Mesenchymal stem cell (in vitro differentiated cells and primary cell): ENCODE data around the gene SNED1.
A peak's percentile ranks its signal among the peaks of the same experiment; 100 is the strongest.

Experiments used
- DNase-seq: peaks from one replicate; pipeline ENCODE4 v3.0.0-alpha.2; 2013
- H2AFZ ChIP-seq: one replicate; pipeline ENCODE4 v1.6.1; 2013; ENCODE audit warnings: low read depth, mild to moderate bottlenecking, control low read depth, inconsistent platforms, low read length, moderate library complexity
- H2AK5ac ChIP-seq: 2 replicates; pipeline ENCODE4 v1.6.1; 2013; ENCODE audit warnings: low read length, moderate library complexity, mild to moderate bottlenecking, inconsistent platforms; ENCODE audit not compliant: severe bottlenecking
- H2BK120ac ChIP-seq: one replicate; pipeline ENCODE4 v1.6.1; 2013; ENCODE audit warnings: low read depth, mild to moderate bottlenecking, inconsistent platforms, low read length, moderate library complexity
- H2BK12ac ChIP-seq, 2 experiments: one replicate each; pipeline ENCODE4 v1.6.1; 2013; ENCODE audit warnings: inconsistent platforms in 2 of 2, low read length in 2 of 2, mild to moderate bottlenecking in 2 of 2, moderate library complexity in 2 of 2, control low read depth in 1 of 2
- H2BK15ac ChIP-seq: one replicate; pipeline ENCODE4 v1.6.1; 2013; ENCODE audit warnings: mild to moderate bottlenecking, low read depth, inconsistent platforms; ENCODE audit not compliant: poor library complexity, severe bottlenecking
- H2BK5ac ChIP-seq: 2 replicates; pipeline ENCODE4 v1.6.1; 2013; ENCODE audit warnings: low read depth, mild to moderate bottlenecking, low read length, control low read depth, inconsistent platforms; ENCODE audit not compliant: poor library complexity, severe bottlenecking
- H3K14ac ChIP-seq, 2 experiments: one replicate each; pipeline ENCODE4 v1.6.1; 2013; ENCODE audit warnings: inconsistent platforms in 2 of 2, low read length in 2 of 2, control low read depth in 1 of 2, mild to moderate bottlenecking in 1 of 2, moderate library complexity in 1 of 2
- H3K18ac ChIP-seq, 2 experiments: one replicate each; pipeline ENCODE4 v1.6.1; 2013; ENCODE audit warnings: inconsistent platforms in 2 of 2, low read length in 2 of 2, control low read depth in 1 of 2, low read depth in 1 of 2, mild to moderate bottlenecking in 1 of 2
- H3K23ac ChIP-seq, 2 experiments: one replicate each; pipeline ENCODE4 v1.6.1; 2013; ENCODE audit warnings: inconsistent platforms in 2 of 2, low read length in 2 of 2, mild to moderate bottlenecking in 2 of 2, moderate library complexity in 2 of 2, control low read depth in 1 of 2
- H3K27ac ChIP-seq: 2 replicates; pipeline ENCODE4 v1.5.1; 2013; ENCODE audit warnings: mild to moderate bottlenecking, moderate library complexity, low read length, control low read depth, inconsistent platforms; ENCODE audit not compliant: poor library complexity, severe bottlenecking
- H3K27me3 ChIP-seq, 2 experiments: 2 replicates each; pipeline versions ENCODE4 v1.6.1 to v1.7.0; 2013; ENCODE audit warnings: low read length in 2 of 2, mild to moderate bottlenecking in 2 of 2, moderate library complexity in 2 of 2, control low read depth in 1 of 2, inconsistent platforms in 1 of 2; ENCODE audit not compliant: control insufficient read depth in 1 of 2, insufficient read depth in 1 of 2
- H3K36me3 ChIP-seq, 2 experiments: 2 replicates each; pipeline versions ENCODE4 v1.6.1 to v1.7.0; 2013; ENCODE audit warnings: low read length in 2 of 2, control low read depth in 1 of 2, inconsistent platforms in 1 of 2, low read depth in 1 of 2, mild to moderate bottlenecking in 1 of 2; ENCODE audit not compliant: insufficient read depth in 2 of 2, control insufficient read depth in 1 of 2
- H3K4ac ChIP-seq, 2 experiments: one replicate each; pipeline ENCODE4 v1.6.1; 2013; ENCODE audit warnings: inconsistent platforms in 2 of 2, low read length in 2 of 2, mild to moderate bottlenecking in 2 of 2, moderate library complexity in 2 of 2, control low read depth in 1 of 2, low read depth in 1 of 2
- H3K4me1 ChIP-seq: 2 replicates; pipeline ENCODE4 v1.6.1; 2013; ENCODE audit warnings: low read depth, low read length, control low read depth; ENCODE audit not compliant: control insufficient read depth, insufficient read depth
- H3K4me2 ChIP-seq: 2 replicates; pipeline ENCODE4 v1.6.1; 2013; ENCODE audit warnings: low read length, mild to moderate bottlenecking, inconsistent platforms; ENCODE audit not compliant: poor library complexity, severe bottlenecking
- H3K4me3 ChIP-seq, 2 experiments: 2 replicates each; pipeline versions ENCODE4 v1.5.1 to v1.7.0; 2013; ENCODE audit warnings: low read length in 2 of 2, mild to moderate bottlenecking in 2 of 2, control low read depth in 1 of 2, low read depth in 1 of 2; ENCODE audit not compliant: insufficient read depth in 1 of 2
- H3K79me1 ChIP-seq: replicated peaks from 2 replicates; pipeline ENCODE4 v1.6.1; 2013; ENCODE audit warnings: mild to moderate bottlenecking, control low read depth, low read length, inconsistent platforms; ENCODE audit not compliant: poor library complexity, severe bottlenecking
- H3K9ac ChIP-seq: 2 replicates; pipeline ENCODE4 v1.7.0; 2013; ENCODE audit warnings: mild to moderate bottlenecking, low read length, moderate library complexity
- H3K9me3 ChIP-seq: 2 replicates; pipeline ENCODE4 v1.7.0; 2013; ENCODE audit warnings: mild to moderate bottlenecking, low read length; ENCODE audit not compliant: control insufficient read depth
- H4K8ac ChIP-seq: one replicate; pipeline ENCODE4 v1.6.1; 2013; ENCODE audit warnings: inconsistent platforms, mild to moderate bottlenecking, low read length, moderate library complexity
- H4K91ac ChIP-seq: one replicate; pipeline ENCODE4 v1.6.1; 2013; ENCODE audit warnings: mild to moderate bottlenecking, low read length, inconsistent platforms
- WGBS: methylation state at CpG from one replicate; pipeline ENCODE4 v1.1.7; 2013; ENCODE audit warnings: mixed read lengths; 5-methylcytosine and 5-hydroxymethylcytosine counted together

The SNED1 gene

DNA sequence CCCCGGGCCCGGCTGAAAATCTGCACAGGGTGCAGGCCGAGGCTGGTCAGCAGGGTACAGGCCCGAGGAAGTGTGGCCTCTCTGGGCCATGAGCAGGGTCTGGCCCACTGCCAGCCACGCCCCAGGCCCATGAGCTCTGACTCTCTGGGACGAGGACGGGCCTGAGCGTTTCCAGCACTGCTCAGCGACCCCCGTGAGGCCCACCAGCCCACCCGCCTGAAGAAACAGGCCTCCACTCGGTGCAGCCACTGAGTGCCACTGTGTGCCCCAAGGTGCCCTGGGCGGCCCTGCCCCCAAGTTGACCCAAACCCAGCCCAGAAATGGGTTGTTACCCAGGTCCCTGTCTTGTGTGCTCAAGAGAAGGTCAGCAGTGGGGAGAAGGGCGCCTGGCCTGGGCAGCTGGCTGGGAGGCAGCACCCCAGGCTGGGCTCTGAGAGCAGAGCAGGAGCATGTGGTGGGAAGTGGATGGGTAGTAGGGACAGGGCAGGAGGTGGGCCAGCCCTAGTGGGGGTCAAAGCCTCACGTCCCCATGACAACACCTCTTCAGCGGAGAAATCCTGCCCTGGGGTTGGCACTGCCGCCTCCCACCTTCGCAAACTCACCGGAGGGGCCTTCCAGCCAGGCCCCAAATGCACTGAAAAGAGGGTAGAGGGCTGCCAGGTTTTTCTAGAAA is 2.1 kb upstream of the SNED1 start:
- peak overlapping the region; percentile 62 for H2BK15ac ChIP-seq
- no peak overlapping the region for H2AFZ ChIP-seq
- no peaks in the 10 kb centered on the region for H3K79me1 ChIP-seq
- H3K9me3 ChIP-seq = no peaks in the 10 kb centered on the region
- peak overlapping the region; percentile 37 to 57 for H3K4ac ChIP-seq
- H3K9ac ChIP-seq = peak overlapping the region; percentile 12
- H3K4me1 ChIP-seq = peaks cover 45% of the 10 kb centered on the region
- H2BK5ac ChIP-seq = no peak overlapping the region
- H3K36me3 ChIP-seq = peaks cover 6 to 17% of the 10 kb centered on the region in 2 experiments
- peaks cover 0 to 10% of the 10 kb centered on the region in 2 experiments for H3K27me3 ChIP-seq
- no peak overlapping the region for H3K4me2 ChIP-seq
- H3K23ac ChIP-seq = no peak overlapping the region
- H3K4me3 ChIP-seq = no peak overlapping the region
- no peak overlapping the region for H2AK5ac ChIP-seq
- H2BK120ac ChIP-seq = no peak overlapping the region
- peak overlapping the region; percentile 42 to 59 for H2BK12ac ChIP-seq
- DNase-seq = no peak
- no peak overlapping the region for H3K27ac ChIP-seq
- H4K91ac ChIP-seq = no peak overlapping the region
- peak overlapping the region; percentile 42 for H4K8ac ChIP-seq
- H3K14ac ChIP-seq = no peak overlapping the region
- H3K18ac ChIP-seq = peak overlapping the region; percentile 12 to 66
- 90% methylated on average over 19 of the region's 19 CpGs for WGBS

- peaks cover 6 to 22% of the 10 kb centered on the region in 2 experiments for H3K36me3 ChIP-seq
- H3K4ac ChIP-seq = peak overlapping the region in 1 of 2 experiments; percentile 49
- H3K23ac ChIP-seq = peak overlapping the region in 1 of 2 experiments; percentile 27
- 92% methylated on average over 13 of the region's 13 CpGs for WGBS
- peak overlapping the region in 1 of 2 experiments; percentile 83 for H3K4me3 ChIP-seq
- H3K18ac ChIP-seq = peak overlapping the region in 1 of 2 experiments; percentile 37
- no peaks in the 10 kb centered on the region for H3K9me3 ChIP-seq
- H2BK120ac ChIP-seq = no peak overlapping the region
- no peak overlapping the region for H2AFZ ChIP-seq
- peaks cover 40% of the 10 kb centered on the region for H3K4me1 ChIP-seq
- no peak overlapping the region for H3K14ac ChIP-seq
- DNase-seq = no peak
- H3K79me1 ChIP-seq = no peaks in the 10 kb centered on the region
- peaks cover 0 to 10% of the 10 kb centered on the region in 2 experiments for H3K27me3 ChIP-seq
- H4K8ac ChIP-seq = no peak overlapping the region
- H2AK5ac ChIP-seq = no peak overlapping the region
- H4K91ac ChIP-seq = no peak overlapping the region
- no peak overlapping the region for H2BK5ac ChIP-seq
- no peak overlapping the region for H2BK12ac ChIP-seq
- no peak overlapping the region for H3K4me2 ChIP-seq
- H2BK15ac ChIP-seq = no peak overlapping the region
- H3K9ac ChIP-seq = peak overlapping the region; percentile 81
- H3K27ac ChIP-seq = no peak overlapping the region
Observed at GRCh38 chr2:240996834-240997140, 1.6 kb upstream of the SNED1 start.

DNA sequence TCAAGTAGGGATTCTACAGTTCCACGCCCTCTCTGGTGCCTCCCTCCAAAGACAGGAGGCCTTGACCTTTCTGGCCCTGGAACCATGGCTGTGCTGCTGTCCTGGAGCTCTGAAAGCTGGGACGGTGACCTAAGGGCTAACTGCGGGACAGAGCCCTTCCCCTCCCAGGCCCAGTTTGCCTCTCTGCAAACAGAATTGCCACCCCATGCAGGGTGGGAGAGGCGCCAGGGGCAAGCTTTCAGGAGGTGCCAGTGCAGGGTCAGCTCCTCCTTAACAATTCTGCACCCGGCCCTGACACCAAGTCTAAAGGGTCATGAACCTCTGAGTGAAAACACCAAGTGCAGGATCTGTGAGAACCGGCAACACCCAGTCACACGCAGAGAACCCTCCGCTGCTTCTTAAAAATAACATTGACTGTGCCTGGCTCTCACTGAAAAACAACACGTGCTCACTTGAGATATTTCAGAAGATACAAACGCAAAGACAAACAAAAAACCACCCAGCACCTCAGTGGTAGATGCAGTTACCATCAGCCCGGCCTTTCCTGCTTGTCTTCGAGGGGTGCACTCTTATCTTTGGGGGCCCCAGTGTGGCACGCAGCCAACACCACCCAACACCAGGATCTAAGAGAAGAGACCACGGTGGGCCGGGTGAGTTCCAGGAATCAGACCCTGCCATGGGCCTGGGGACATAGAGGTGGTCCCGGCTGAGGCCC is 1.1 kb upstream of the SNED1 start:
- H2AK5ac ChIP-seq = no peak overlapping the region
- H3K9me3 ChIP-seq = no peaks in the 10 kb centered on the region
- no peak overlapping the region for H2BK5ac ChIP-seq
- peak overlapping the region in 1 of 2 experiments; percentile 27 for H3K23ac ChIP-seq
- H2BK15ac ChIP-seq = no peak overlapping the region
- peak overlapping the region in 1 of 2 experiments; percentile 83 for H3K4me3 ChIP-seq
- H3K27me3 ChIP-seq = peaks cover 0 to 10% of the 10 kb centered on the region in 2 experiments
- no peak overlapping the region for H4K8ac ChIP-seq
- 77% methylated on average over 16 of the region's 16 CpGs for WGBS
- no peaks in the 10 kb centered on the region for H3K79me1 ChIP-seq
- no peak for DNase-seq
- H3K36me3 ChIP-seq = peaks cover 6 to 28% of the 10 kb centered on the region in 2 experiments
- H2AFZ ChIP-seq = no peak overlapping the region
- peak overlapping the region; percentile 90 to 93 for H3K18ac ChIP-seq
- H4K91ac ChIP-seq = no peak overlapping the region
- no peak overlapping the region for H2BK120ac ChIP-seq
- no peak overlapping the region for H3K14ac ChIP-seq
- H2BK12ac ChIP-seq = no peak overlapping the region
- H3K4ac ChIP-seq = peak overlapping the region in 1 of 2 experiments; percentile 49
- no peak overlapping the region for H3K4me2 ChIP-seq
- peak overlapping the region; percentile 81 for H3K9ac ChIP-seq
- H3K4me1 ChIP-seq = peaks cover 35% of the 10 kb centered on the region
- no peak overlapping the region for H3K27ac ChIP-seq

GRCh38 chr2:240998706-240998994 is 232 bp downstream of the SNED1 start:
- Histone ChIP-seq H2BK5ac (no peak overlapping the region), H2AFZ (peak overlapping the region; percentile 29), H3K18ac (peak overlapping the region; percentile 47 to 62), H2BK15ac (no peak overlapping the region), H3K27me3 (peaks cover 0 to 10% of the 10 kb centered on the region in 2 experiments), H3K4me1 (peaks cover 31% of the 10 kb centered on the region), H3K23ac (no peak overlapping the region), H3K4me2 (peak overlapping the region; percentile 83), H3K79me1 (no peaks in the 10 kb centered on the region), H2AK5ac (no peak overlapping the region), H2BK12ac (no peak overlapping the region), H4K91ac (peak overlapping the region; percentile 36), H3K9ac (peak overlapping the region; percentile 87), H3K14ac (no peak overlapping the region), H3K4me3 (peak overlapping the region; percentile 57 to 85), H4K8ac (no peak overlapping the region), H2BK120ac (no peak overlapping the region), H3K36me3 (peaks cover 12 to 40% of the 10 kb centered on the region in 2 experiments), H3K9me3 (peaks cover 6% of the 10 kb centered on the region), H3K27ac (no peak overlapping the region), H3K4ac (peak overlapping the region in 1 of 2 experiments; percentile 24)
- no peak for DNase-seq
- WGBS = 0% methylated on average over 36 of the region's 51 CpGs
